Activated CD8-positive, alpha-beta memory T cell treated with anti-CD3 and anti-CD28 coated beads for 48 hours (primary cell): ENCODE measurements around the gene MPZL2.
A peak's percentile ranks its signal among the peaks of the same experiment; 100 is the strongest.

ENCODE experiments used
- DNase-seq, 3 experiments: peaks; one replicate each; pipeline ENCODE4 v3.0.0-alpha.2; 2020; ENCODE audit warnings: low read depth in 2 of 3, low spot score in 2 of 3

Gene MPZL2

GRCh38 chr11:118283756-118284350 lies 19.8 kb upstream of the MPZL2 start:
- no peak for DNase-seq

GRCh38 chr11:118283037-118283636 lies 19.0 kb upstream of the MPZL2 start:
- no peak for DNase-seq

GRCh38 chr11:118282606-118283005 lies 18.5 kb upstream of the MPZL2 start:
- no peak for DNase-seq

GRCh38 chr11:118281284-118281683 lies 17.2 kb upstream of the MPZL2 start:
- no peak for DNase-seq

GRCh38 chr11:118277312-118277711 lies 13.2 kb upstream of the MPZL2 start:
- DNase-seq, result no peak

- no peak for DNase-seq
Observed at GRCh38 chr11:118276422-118276821, 12.3 kb upstream of the MPZL2 start.

GRCh38 chr11:118275176-118275575 lies 11.1 kb upstream of the MPZL2 start:
- DNase-seq, result no peak

GRCh38 chr11:118274186-118274585 lies 10.1 kb upstream of the MPZL2 start:
- DNase-seq, result no peak

- no peak for DNase-seq
Observed at GRCh38 chr11:118272001-118272400, 7.9 kb upstream of the MPZL2 start.

GRCh38 chr11:118267486-118267885 lies 3.4 kb upstream of the MPZL2 start:
- no peak for DNase-seq

- no peak for DNase-seq
Observed at GRCh38 chr11:118265954-118266353, 1.9 kb upstream of the MPZL2 start.

GRCh38 chr11:118264569-118265465 lies 720 bp upstream of the MPZL2 start:
- DNase-seq, result no peak

- no peak for DNase-seq
Observed at GRCh38 chr11:118263112-118263511, 985 bp downstream of the MPZL2 start.

- no peak for DNase-seq
Observed at GRCh38 chr11:118260353-118260752, 3.7 kb downstream of the MPZL2 start.

GRCh38 chr11:118259138-118259537 lies 5.0 kb downstream of the MPZL2 start:
- no peak for DNase-seq

GRCh38 chr11:118258410-118258809 lies 5.7 kb downstream of the MPZL2 start:
- no peak for DNase-seq

GRCh38 chr11:118252688-118253087 lies 11.4 kb downstream of the MPZL2 start:
- no peak for DNase-seq

GRCh38 chr11:118251858-118252652 lies 12.0 kb downstream of the MPZL2 start, which contains the start of gene MPZL3:
Gene MPZL3, minus strand, starts transcription at chr11:118252365. Its CDS starts 71 bp downstream, at chr11:118252294.
- DNase-seq, result peak; percentile 56 to 80 (median 60)

GRCh38 chr11:118247041-118247440 lies 17.1 kb downstream of the MPZL2 start:
- no peak for DNase-seq

- DNase-seq, result no peak
Observed at GRCh38 chr11:118245936-118246562, 18.0 kb downstream of the MPZL2 start.
